Stimulated activated CD8-positive, alpha-beta memory T cell treated with anti-CD3 and anti-CD28 coated beads, Interleukin-7, amount 100 ng/mL, for 4 hours (primary cell): Measurements from ENCODE around the gene LCMT1.

Source experiments
- DNase-seq, 2 donors: peaks; one replicate each; pipeline ENCODE4 v3.0.0-alpha.2; 2020; ENCODE audit warnings: low read depth in 2 of 2

The LCMT1 gene

GRCh38 chr16:25198021-25198420 is 86.5 kb downstream of the LCMT1 start:
- DNase-seq: no peak

- DNase-seq: no peak
These were observed 87.9 kb downstream of the LCMT1 start for GRCh38 chr16:25199457-25199856.

GRCh38 chr16:25210758-25211157 is 99.2 kb downstream of the LCMT1 start:
- DNase-seq: no peak

- no peak for DNase-seq
These were observed 101.1 kb downstream of the LCMT1 start for GRCh38 chr16:25212636-25213035.

GRCh38 chr16:25213709-25214397 is 102.3 kb downstream of the LCMT1 start:
- DNase-seq: no peak

GRCh38 chr16:25217112-25217511 is 105.6 kb downstream of the LCMT1 start:
- no peak for DNase-seq

- DNase-seq: no peak
These were observed 106.4 kb downstream of the LCMT1 start for GRCh38 chr16:25217921-25218320.

- DNase-seq: no peak
These were observed 107.7 kb downstream of the LCMT1 start for GRCh38 chr16:25219070-25219737.

GRCh38 chr16:25222959-25223358 is 111.4 kb downstream of the LCMT1 start:
- DNase-seq: no peak

- no peak for DNase-seq
These were observed 112.4 kb downstream of the LCMT1 start for GRCh38 chr16:25223964-25224363.

- no peak for DNase-seq
These were observed 113.3 kb downstream of the LCMT1 start for GRCh38 chr16:25224731-25225319.
